Measurements from ENCODE around the gene MUC2. TPM values are rescaled to one million over a fixed set of nuclear protein-coding genes. Genes with fewer than 3 reads are reported as not detected.

MUC2 gene
- total RNA-seq = under 0.01 TPM

- no peak for DNase-seq
Measured at GRCh38 chr11:1074244-1075221, at the start of gene MUC2. MUC2 (plus strand) TSS chr11:1074874.

- DNase-seq = no peak
Measured at GRCh38 chr11:1025410-1026162, 49.1 kb upstream of the MUC2 start.

GRCh38 chr11:1026163-1026450, 48.6 kb upstream of the MUC2 start:
- no peak for DNase-seq

- no peak for DNase-seq
Measured at GRCh38 chr11:1026641-1027482, 47.8 kb upstream of the MUC2 start.

GRCh38 chr11:1027483-1028290, 47.0 kb upstream of the MUC2 start:
- DNase-seq = no peak

- DNase-seq = no peak
Measured at GRCh38 chr11:1028291-1028540, 46.5 kb upstream of the MUC2 start.

- no peak for DNase-seq
Measured at GRCh38 chr11:1028616-1029015, 46.1 kb upstream of the MUC2 start.

- no peak for DNase-seq
Measured at GRCh38 chr11:1029051-1029450, 45.6 kb upstream of the MUC2 start.

- no peak for DNase-seq
Measured at GRCh38 chr11:1029654-1030053, 45.0 kb upstream of the MUC2 start.

- DNase-seq = no peak
Measured at GRCh38 chr11:1030086-1030485, 44.6 kb upstream of the MUC2 start.

- DNase-seq = no peak
Measured at GRCh38 chr11:1030556-1030955, 44.1 kb upstream of the MUC2 start.

- no peak for DNase-seq
Measured at GRCh38 chr11:1031121-1031899, 43.4 kb upstream of the MUC2 start.

- DNase-seq = no peak
Measured at GRCh38 chr11:1032310-1032891, 42.3 kb upstream of the MUC2 start.

GRCh38 chr11:1033016-1033798, 41.5 kb upstream of the MUC2 start:
- DNase-seq = no peak

GRCh38 chr11:1034001-1034400, 40.7 kb upstream of the MUC2 start:
- DNase-seq = no peak

- DNase-seq = no peak
Measured at GRCh38 chr11:1034456-1035295, 40.0 kb upstream of the MUC2 start.

- DNase-seq = no peak
Measured at GRCh38 chr11:1035577-1036283, 38.9 kb upstream of the MUC2 start.

- DNase-seq = no peak
Measured at GRCh38 chr11:1036303-1036923, 38.3 kb upstream of the MUC2 start, which contains the start of gene MUC6. MUC6 (minus strand) TSS chr11:1036718; CDS start chr11:1036655, 63 bp downstream.

Measured in skin of body (tissue), 2 donors.